Prostate gland (tissue), 2 donors: ENCODE results near the gene WDR1. TPM values are rescaled to one million over a fixed set of nuclear protein-coding genes. Genes with fewer than 3 reads are reported as not detected.

Experiments
- DNase-seq: peaks from one replicate; pipeline ENCODE4 v3.0.0-alpha.2; 2019; ENCODE audit warnings: low spot score
- H3K27ac ChIP-seq, 2 donors: fragments of 200-600 bp; sonication (generic); 2 replicates each; pipeline ENCODE4 v1.5.1; 2017 to 2019
- H3K27me3 ChIP-seq: fragments of 200-600 bp; sonication (generic); replicated peaks from 2 replicates; pipeline ENCODE4 v1.5.1; 2019; ENCODE audit not compliant: insufficient read depth
- H3K36me3 ChIP-seq, 2 donors: fragments of 200-600 bp; sonication (generic); 1 replicate in 1 of 2; 2 replicates in 1 of 2; pipeline versions ENCODE4 v1.5.1 to v1.8.1; 2017 to 2019
- H3K4me1 ChIP-seq: fragments of 200-600 bp; sonication (generic); replicated peaks from 2 replicates; pipeline ENCODE4 v1.5.1; 2019
- H3K4me3 ChIP-seq, 2 donors: fragments of 200-600 bp; sonication (generic); 2 replicates each; pipeline ENCODE4 v1.5.1; 2017 to 2019
- H3K9me3 ChIP-seq: fragments of 200-600 bp; sonication (generic); 2 replicates; pipeline ENCODE4 v1.5.1; 2017
- CTCF ChIP-seq, 4 experiments: fragments of 200-600 bp in 2 of 4; fragments of 450-650 bp in 2 of 4; sonication (generic) in 2 of 4; IDR thresholded peaks; 1 replicate in 3 of 4; 2 replicates in 1 of 4; pipeline ENCODE4 v1.5.1; 2016 to 2019; ENCODE audit warnings: antibody characterized with exemption in 4 of 4, mild to moderate bottlenecking in 2 of 4, moderate library complexity in 2 of 4
- POLR2A ChIP-seq: fragments of 450-650 bp; IDR thresholded peaks from one replicate; pipeline ENCODE4 v1.6.1; 2016; ENCODE audit warnings: antibody characterized with exemption, mild to moderate bottlenecking
- POLR2AphosphoS5 ChIP-seq: sonication (generic); formaldehyde crosslinking; IDR thresholded peaks from one replicate; pipeline ENCODE4 v1.6.1; 2017; ENCODE audit warnings: antibody characterized with exemption
- WGBS: methylation state at CpG from one replicate; pipeline ENCODE4 v1.1.5; 2018; 5-methylcytosine and 5-hydroxymethylcytosine counted together
- intact Hi-C: fragments of 100-400 bp; cut with DNase I; formaldehyde crosslinking; loops from one replicate; pipeline ENCODE4 v1.14.2; 2022
- total RNA-seq, 2 donors: library from RNA; depleted of rRNA; stranded (reverse); fragments of >200 nt; gene quantifications; one replicate each; pipeline ENCODE4 v1.1.0, GENCODE V29; 2016

WDR1 gene
- total RNA-seq, 2 donors from 2014 or later: 127 to 171 TPM

GRCh38 chr4:10058371-10058770 is 58.2 kb downstream of the WDR1 start:
- Histone ChIP-seq H3K4me1 (no peaks in the 10 kb centered on the region), H3K4me3 (no peak overlapping the region), H3K36me3 (no peaks in the 10 kb centered on the region), H3K27ac (no peak overlapping the region), H3K9me3 (no peaks in the 10 kb centered on the region), H3K27me3 (no peaks in the 10 kb centered on the region)
- TF ChIP-seq CTCF (IDR thresholded peaks at IDR 0.05) (no peak), POLR2A (no peak), POLR2AphosphoS5 (no peak)
- 93% methylated on average over 7 of the region's 7 CpGs for WGBS
- DNase-seq: no peak
- intact Hi-C loops: no loop called here

- TF ChIP-seq CTCF (IDR thresholded peaks at IDR 0.05) (no peak), POLR2A (no peak), POLR2AphosphoS5 (no peak)
- 69% methylated on average over 4 of the region's 4 CpGs for WGBS
- Histone ChIP-seq H3K4me1 (no peaks in the 10 kb centered on the region), H3K27me3 (no peaks in the 10 kb centered on the region), H3K9me3 (no peaks in the 10 kb centered on the region), H3K36me3 (no peaks in the 10 kb centered on the region), H3K27ac (no peak overlapping the region), H3K4me3 (no peak overlapping the region)
- DNase-seq: no peak
- intact Hi-C loops: no loop called here
Measured at GRCh38 chr4:10057023-10057395, 59.6 kb downstream of the WDR1 start.

- DNase-seq: no peak
- H3K4me1 ChIP-seq: no peaks in the 10 kb centered on the region
- no peak overlapping the region for H3K4me3 ChIP-seq
- no peak overlapping the region for H3K27ac ChIP-seq
- intact Hi-C loops: no loop called here
- TF ChIP-seq POLR2A (no peak), CTCF (IDR thresholded peaks at IDR 0.05) (no peak), POLR2AphosphoS5 (no peak)
- H3K27me3 ChIP-seq: no peaks in the 10 kb centered on the region
- H3K9me3 ChIP-seq: no peaks in the 10 kb centered on the region
- H3K36me3 ChIP-seq: no peaks in the 10 kb centered on the region
- WGBS: 71% methylated on average over 8 of the region's 8 CpGs
Measured at GRCh38 chr4:10056334-10057022, 60.1 kb downstream of the WDR1 start.

GRCh38 chr4:10055871-10056270 is 60.7 kb downstream of the WDR1 start:
- H3K36me3 ChIP-seq: no peaks in the 10 kb centered on the region
- DNase-seq: no peak
- H3K9me3 ChIP-seq: no peaks in the 10 kb centered on the region
- WGBS: 90% methylated on average over 4 of the region's 4 CpGs
- H3K4me3 ChIP-seq: no peak overlapping the region
- intact Hi-C loops: no loop called here
- no peak overlapping the region for H3K27ac ChIP-seq
- no peaks in the 10 kb centered on the region for H3K27me3 ChIP-seq
- no peak for TF ChIP-seq CTCF (IDR thresholded peaks at IDR 0.05)
- TF ChIP-seq POLR2A: no peak
- no peak for TF ChIP-seq POLR2AphosphoS5
- H3K4me1 ChIP-seq: no peaks in the 10 kb centered on the region

GRCh38 chr4:10054571-10055041 is 62.0 kb downstream of the WDR1 start:
- H3K27ac ChIP-seq: no peak overlapping the region
- no peaks in the 10 kb centered on the region for H3K36me3 ChIP-seq
- intact Hi-C loops: no loop called here
- TF ChIP-seq POLR2A (no peak), CTCF (IDR thresholded peaks at IDR 0.05) (no peak), POLR2AphosphoS5 (no peak)
- DNase-seq: no peak
- no peaks in the 10 kb centered on the region for H3K9me3 ChIP-seq
- no peaks in the 10 kb centered on the region for H3K27me3 ChIP-seq
- H3K4me3 ChIP-seq: no peak overlapping the region
- no peaks in the 10 kb centered on the region for H3K4me1 ChIP-seq
- WGBS: 36% methylated on average over 4 of the region's 4 CpGs
